Stomach (tissue), 4 donors: ENCODE measurements around the gene GDNF.

Experiments used
- CTCF ChIP-seq, 7 experiments: fragments of 450-650 bp in 4 of 7; fragments of 200-600 bp in 3 of 7; sonication (generic) in 3 of 7; IDR thresholded peaks; one replicate each; pipeline ENCODE4 v1.5.1; 2016 to 2019; ENCODE audit warnings: antibody characterized with exemption in 7 of 7, control low read depth in 2 of 7, mild to moderate bottlenecking in 1 of 7
- EP300 ChIP-seq: sonication (generic); formaldehyde crosslinking; IDR thresholded peaks from one replicate; pipeline ENCODE4 v1.6.1; 2017; ENCODE audit warnings: antibody characterized with exemption
- POLR2A ChIP-seq, 4 donors: fragments of 450-650 bp; IDR thresholded peaks; one replicate each; pipeline ENCODE4 v1.6.1; 2016; ENCODE audit warnings: antibody characterized with exemption in 4 of 4, control low read depth in 2 of 4, mild to moderate bottlenecking in 1 of 4, moderate library complexity in 1 of 4
- POLR2AphosphoS5 ChIP-seq, 3 donors: sonication (generic); formaldehyde crosslinking; IDR thresholded peaks; one replicate each; pipeline ENCODE4 v1.6.1; 2016; ENCODE audit warnings: antibody characterized with exemption in 3 of 3

DNA sequence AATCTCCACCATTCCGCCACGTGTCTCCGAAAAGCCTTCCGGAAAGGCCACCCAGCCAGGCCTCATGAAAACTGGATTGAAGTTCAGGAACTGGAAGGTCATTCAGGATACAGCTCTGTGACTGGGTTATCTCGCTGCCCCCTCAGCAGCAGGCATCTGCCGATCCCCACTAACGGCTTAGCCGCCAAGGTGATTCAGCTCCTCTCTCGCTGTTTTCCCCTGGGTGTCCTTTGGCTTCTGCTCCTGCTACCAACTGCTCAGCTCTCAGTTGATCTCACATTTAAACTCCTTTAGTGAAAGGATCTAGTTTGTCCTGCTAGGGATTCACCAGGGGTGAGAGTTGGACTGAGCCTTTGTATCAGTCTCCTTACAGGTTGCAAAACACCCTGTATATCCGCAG is 2.2 kb upstream of the GDNF start:
- TF ChIP-seq CTCF (IDR thresholded peaks at IDR 0.05) = no peak
- no peak for TF ChIP-seq POLR2A (IDR thresholded peaks at IDR 0.05)
- no peak for TF ChIP-seq POLR2AphosphoS5 (IDR thresholded peaks at IDR 0.05)
- no peak for TF ChIP-seq EP300
